ENCODE results near the gene EDNRA. TPM values are rescaled to one million over a fixed set of nuclear protein-coding genes. Genes with fewer than 3 reads are reported as not detected.

EDNRA gene
- 1 to 10 TPM; 2.0 to 2.1 TPM for total RNA-seq

GRCh38 chr4:147480891-147481576, at the start of gene EDNRA:
TSS of gene EDNRA (plus strand) at chr4:147481097. CDS start at chr4:147485682, 4,585 bp downstream.

Other genes with a start within 250 kb of the EDNRA start
- 10 to 100 TPM; 36.5 to 39.6 TPM for gene TMEM184C, start 136.3 kb downstream of the EDNRA start, total RNA-seq
- gene PRMT9, start 203.1 kb downstream of the EDNRA start, total RNA-seq = 10 to 100 TPM; 13.1 to 14.3 TPM